Skeletal muscle tissue (tissue), 4 donors: ENCODE results near the gene AFAP1. TPM values are rescaled to one million over a fixed set of nuclear protein-coding genes. Genes with fewer than 3 reads are reported as not detected.

Experiments used
- H3K27ac ChIP-seq: one replicate; pipeline ENCODE4 v1.7.0; 2013; ENCODE audit warnings: mild to moderate bottlenecking, low read depth, low read length, inconsistent platforms
- H3K27me3 ChIP-seq, 3 donors: one replicate each; pipeline ENCODE4 v1.7.0; 2013; ENCODE audit warnings: low read length in 3 of 3; ENCODE audit not compliant: control insufficient read depth in 3 of 3, insufficient read depth in 3 of 3
- H3K36me3 ChIP-seq, 3 donors: one replicate each; pipeline ENCODE4 v1.7.0; 2013; ENCODE audit warnings: low read length in 3 of 3; ENCODE audit not compliant: control insufficient read depth in 3 of 3, insufficient read depth in 3 of 3
- H3K4me1 ChIP-seq, 3 donors: one replicate each; pipeline ENCODE4 v1.7.0; 2013; ENCODE audit warnings: low read length in 3 of 3, mild to moderate bottlenecking in 3 of 3; ENCODE audit not compliant: control insufficient read depth in 3 of 3, insufficient read depth in 3 of 3
- H3K4me3 ChIP-seq, 3 donors: one replicate each; pipeline ENCODE4 v1.7.0; 2013; ENCODE audit warnings: low read length in 3 of 3
- H3K9ac ChIP-seq, 3 donors: one replicate each; pipeline ENCODE4 v1.7.0; 2013; ENCODE audit warnings: low read length in 3 of 3, mild to moderate bottlenecking in 3 of 3, moderate library complexity in 2 of 3, low read depth in 1 of 3
- H3K9me3 ChIP-seq, 3 donors: one replicate each; pipeline ENCODE4 v1.7.0; 2013; ENCODE audit warnings: low read length in 3 of 3; ENCODE audit not compliant: control insufficient read depth in 3 of 3
- total RNA-seq: library from RNA; depleted of rRNA; stranded (reverse); fragments of >200 nt; gene quantifications from one replicate; pipeline ENCODE4 v1.2.3, GENCODE V29; 2014
- donor health status: Osteomylitis.

AFAP1 gene, protein sequence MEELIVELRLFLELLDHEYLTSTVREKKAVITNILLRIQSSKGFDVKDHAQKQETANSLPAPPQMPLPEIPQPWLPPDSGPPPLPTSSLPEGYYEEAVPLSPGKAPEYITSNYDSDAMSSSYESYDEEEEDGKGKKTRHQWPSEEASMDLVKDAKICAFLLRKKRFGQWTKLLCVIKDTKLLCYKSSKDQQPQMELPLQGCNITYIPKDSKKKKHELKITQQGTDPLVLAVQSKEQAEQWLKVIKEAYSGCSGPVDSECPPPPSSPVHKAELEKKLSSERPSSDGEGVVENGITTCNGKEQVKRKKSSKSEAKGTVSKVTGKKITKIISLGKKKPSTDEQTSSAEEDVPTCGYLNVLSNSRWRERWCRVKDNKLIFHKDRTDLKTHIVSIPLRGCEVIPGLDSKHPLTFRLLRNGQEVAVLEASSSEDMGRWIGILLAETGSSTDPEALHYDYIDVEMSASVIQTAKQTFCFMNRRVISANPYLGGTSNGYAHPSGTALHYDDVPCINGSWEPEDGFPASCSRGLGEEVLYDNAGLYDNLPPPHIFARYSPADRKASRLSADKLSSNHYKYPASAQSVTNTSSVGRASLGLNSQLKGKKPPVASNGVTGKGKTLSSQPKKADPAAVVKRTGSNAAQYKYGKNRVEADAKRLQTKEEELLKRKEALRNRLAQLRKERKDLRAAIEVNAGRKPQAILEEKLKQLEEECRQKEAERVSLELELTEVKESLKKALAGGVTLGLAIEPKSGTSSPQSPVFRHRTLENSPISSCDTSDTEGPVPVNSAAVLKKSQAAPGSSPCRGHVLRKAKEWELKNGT
- 29.2 TPM for total RNA-seq

DNA sequence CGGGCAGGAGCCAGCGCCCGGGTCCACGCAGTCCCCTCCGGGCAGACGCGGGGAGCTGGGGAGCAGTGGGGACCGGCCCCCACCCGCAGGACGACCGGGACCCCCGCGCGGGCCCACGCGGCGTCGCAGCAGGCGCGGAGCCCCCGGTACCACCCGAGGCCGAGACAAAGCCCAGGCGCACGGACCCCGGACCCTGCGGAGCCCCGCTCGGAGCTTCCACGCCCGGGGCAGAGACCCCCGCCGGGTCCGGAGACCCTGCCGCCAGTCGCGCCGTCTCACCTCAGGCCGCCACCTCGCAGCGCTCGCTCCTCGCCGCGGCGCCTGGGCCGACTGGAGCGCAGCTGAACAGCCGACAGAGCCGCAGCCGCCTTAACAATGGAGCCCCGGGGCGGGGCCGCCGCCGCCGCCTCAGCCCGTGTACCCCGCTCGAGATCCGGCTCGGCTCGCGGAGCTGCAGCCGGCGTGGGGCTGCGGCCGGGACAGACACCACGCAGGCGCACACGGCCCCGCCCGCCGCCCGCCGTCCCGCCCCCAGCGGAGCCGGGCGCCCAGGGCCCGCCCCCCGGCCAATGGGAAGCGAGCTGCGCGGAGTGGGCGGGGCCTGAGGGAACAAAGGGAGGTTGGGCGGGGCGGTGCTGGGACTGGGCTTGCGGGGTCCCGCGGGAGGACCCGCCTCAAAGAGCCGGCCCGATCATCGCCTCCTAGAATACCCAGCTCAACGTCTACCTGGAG is at the start of gene AFAP1:
AFAP1 (minus strand) TSS at position 485 of the 732 bp plus-strand sequence. CDS start 67,783 bp downstream, outside the sequence.
- peaks cover 7 to 15% (median 9%) of the 10 kb centered on the region in 3 donors for H3K27me3 ChIP-seq

DNA sequence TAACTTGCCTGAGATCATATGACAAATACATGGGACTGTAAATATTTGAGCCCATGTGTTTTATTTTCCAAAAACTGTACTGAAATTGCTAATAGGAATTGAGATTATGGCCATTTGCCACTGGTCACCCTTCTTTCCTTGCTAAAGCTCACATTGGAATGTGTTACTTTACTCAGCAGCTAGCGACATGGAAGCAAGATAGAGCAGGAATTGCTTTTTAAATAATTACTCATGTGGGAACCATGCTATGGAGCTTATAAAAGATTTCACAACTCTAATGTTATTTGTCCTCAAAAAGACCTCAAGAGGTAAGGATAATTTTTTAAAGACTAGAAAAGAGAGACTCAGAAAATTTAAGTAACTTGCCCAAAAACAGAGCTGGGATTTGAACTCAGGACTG is 48.8 kb upstream of the AFAP1 start:
- Histone ChIP-seq H3K9ac (no peak overlapping the region), H3K4me3 (no peak overlapping the region), H3K27ac (no peak overlapping the region), H3K9me3 (no peaks in the 10 kb centered on the region), H3K36me3 (peaks cover 17 to 48% (median 41%) of the 10 kb centered on the region in 3 donors), H3K4me1 (peaks cover 19 to 24% (median 22%) of the 10 kb centered on the region in 3 donors), H3K27me3 (no peaks in the 10 kb centered on the region)

More for the DNA sequence above, at the start of gene AFAP1:
- Histone ChIP-seq H3K36me3 (no peaks in the 10 kb centered on the region), H3K4me1 (peaks cover 10 to 19% (median 16%) of the 10 kb centered on the region in 3 donors), H3K4me3 (peak within 1 kb of the TSS; percentile 68 to 75 (median 73)), H3K9me3 (no peaks in the 10 kb centered on the region), H3K9ac (peak within 1 kb of the TSS; percentile 61 to 75 (median 62)), H3K27ac (peak within 1 kb of the TSS; percentile 70)

DNA sequence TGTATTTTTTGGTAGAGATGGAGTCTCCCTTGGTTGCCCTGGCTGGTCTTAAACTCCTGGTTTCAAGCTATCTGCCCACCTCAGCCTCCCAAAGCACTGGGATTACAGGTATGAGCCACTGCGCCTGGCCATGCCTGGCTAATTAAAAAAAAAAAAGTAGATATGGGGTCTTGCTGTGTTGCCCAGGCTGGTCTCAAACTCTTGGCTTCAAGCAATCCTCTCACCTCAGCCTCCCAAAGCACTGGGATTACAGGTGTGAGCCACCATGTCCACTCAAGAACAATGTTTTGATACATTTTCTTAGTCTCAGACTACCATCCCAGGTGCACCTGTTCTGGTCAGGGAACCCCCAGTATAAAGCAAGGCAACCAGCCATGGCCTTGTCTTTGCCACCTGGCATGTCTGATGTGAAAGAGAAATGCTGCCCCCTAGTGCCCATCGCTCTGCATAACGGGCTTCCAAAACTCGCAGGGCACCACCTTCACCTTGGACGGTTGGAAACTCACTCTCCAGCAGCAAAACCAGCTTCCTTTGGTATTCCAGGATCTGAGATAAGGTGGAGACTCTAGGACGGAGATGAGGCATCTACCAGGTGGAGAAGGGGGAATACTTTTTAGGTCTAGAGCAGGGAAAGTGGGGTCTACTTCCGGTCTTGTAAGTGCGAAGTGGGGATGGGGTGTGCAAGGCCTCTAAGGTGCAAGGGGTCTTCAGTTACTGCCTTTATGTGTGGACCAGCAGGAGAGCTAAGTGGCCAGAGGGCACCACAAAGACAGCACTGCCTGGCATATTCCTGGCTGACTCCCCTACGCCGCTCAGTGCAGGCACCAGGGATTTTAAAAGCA is 47.7 kb upstream of the AFAP1 start:
- H3K9ac ChIP-seq, result no peak overlapping the region
- H3K27ac ChIP-seq, result no peak overlapping the region

DNA sequence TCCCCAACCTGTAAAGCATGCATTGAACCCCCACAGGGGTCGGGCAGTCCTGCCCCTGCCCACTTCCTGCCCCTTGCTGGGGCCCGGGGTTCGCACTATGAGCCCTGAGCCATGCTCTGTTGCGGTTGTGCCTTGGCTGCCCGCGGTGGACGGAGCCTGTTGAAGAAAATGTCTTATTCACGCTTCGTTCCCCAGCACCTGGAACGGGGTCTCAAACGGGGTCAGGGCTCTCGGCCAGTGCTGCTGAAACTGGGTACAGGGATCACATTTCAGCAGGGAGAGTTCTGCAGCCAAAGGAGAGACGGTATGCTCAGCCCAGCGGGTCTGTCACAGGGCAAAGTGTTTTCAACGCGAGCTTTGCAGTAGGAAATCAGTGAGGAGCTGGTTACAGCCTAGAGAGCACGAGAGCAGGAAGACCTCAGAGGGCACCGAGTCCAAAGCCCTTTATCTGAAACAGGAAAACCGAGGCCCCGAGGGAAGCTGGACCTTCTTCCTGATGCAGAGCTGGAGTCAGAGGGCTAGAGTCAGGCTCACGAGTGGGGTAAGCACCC is 46.3 kb upstream of the AFAP1 start:
- peaks cover 28 to 48% (median 42%) of the 10 kb centered on the region in 3 donors for H3K36me3 ChIP-seq
- peak overlapping the region; percentile 23 for H3K27ac ChIP-seq
- peaks cover 19 to 25% (median 24%) of the 10 kb centered on the region in 3 donors for H3K4me1 ChIP-seq
- no peaks in the 10 kb centered on the region for H3K9me3 ChIP-seq
- no peaks in the 10 kb centered on the region for H3K27me3 ChIP-seq
- peak overlapping the region; percentile 32 to 68 (median 61) for H3K9ac ChIP-seq
- H3K4me3 ChIP-seq, result peak overlapping the region in 2 of 3 donors; percentile 2 to 43

More for the DNA sequence above, 47.7 kb upstream of the AFAP1 start:
- H3K9me3 ChIP-seq, result no peaks in the 10 kb centered on the region
- peaks cover 19 to 24% (median 22%) of the 10 kb centered on the region in 3 donors for H3K4me1 ChIP-seq
- H3K36me3 ChIP-seq, result peaks cover 25 to 51% (median 46%) of the 10 kb centered on the region in 3 donors
- no peaks in the 10 kb centered on the region for H3K27me3 ChIP-seq
- no peak overlapping the region for H3K4me3 ChIP-seq

DNA sequence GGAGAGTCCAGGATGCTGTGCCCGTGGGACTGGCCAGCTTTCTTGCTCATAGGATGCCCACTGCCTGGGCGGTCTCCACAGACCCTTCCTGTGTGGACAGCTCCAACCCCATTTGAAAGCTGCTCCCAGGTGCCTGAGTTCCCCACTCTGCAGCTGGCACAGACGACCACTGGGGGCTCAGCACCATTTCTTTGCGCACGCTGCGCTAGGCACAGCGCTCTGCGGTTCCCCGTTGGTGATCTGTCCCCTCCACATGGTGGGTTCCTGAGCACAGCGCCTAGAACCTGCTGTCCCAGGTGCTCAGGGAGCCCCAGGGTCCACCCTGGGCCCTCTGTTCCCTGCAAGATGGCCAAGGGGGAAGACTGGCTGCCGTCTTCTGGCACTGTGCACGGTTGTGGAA is 45.4 kb upstream of the AFAP1 start:
- no peak overlapping the region for H3K9ac ChIP-seq
- H3K4me3 ChIP-seq, result no peak overlapping the region
- no peak overlapping the region for H3K27ac ChIP-seq
- H3K36me3 ChIP-seq, result peaks cover 23 to 42% (median 34%) of the 10 kb centered on the region in 3 donors
- no peaks in the 10 kb centered on the region for H3K9me3 ChIP-seq
- H3K27me3 ChIP-seq, result no peaks in the 10 kb centered on the region
- peaks cover 19 to 25% (median 24%) of the 10 kb centered on the region in 3 donors for H3K4me1 ChIP-seq

DNA sequence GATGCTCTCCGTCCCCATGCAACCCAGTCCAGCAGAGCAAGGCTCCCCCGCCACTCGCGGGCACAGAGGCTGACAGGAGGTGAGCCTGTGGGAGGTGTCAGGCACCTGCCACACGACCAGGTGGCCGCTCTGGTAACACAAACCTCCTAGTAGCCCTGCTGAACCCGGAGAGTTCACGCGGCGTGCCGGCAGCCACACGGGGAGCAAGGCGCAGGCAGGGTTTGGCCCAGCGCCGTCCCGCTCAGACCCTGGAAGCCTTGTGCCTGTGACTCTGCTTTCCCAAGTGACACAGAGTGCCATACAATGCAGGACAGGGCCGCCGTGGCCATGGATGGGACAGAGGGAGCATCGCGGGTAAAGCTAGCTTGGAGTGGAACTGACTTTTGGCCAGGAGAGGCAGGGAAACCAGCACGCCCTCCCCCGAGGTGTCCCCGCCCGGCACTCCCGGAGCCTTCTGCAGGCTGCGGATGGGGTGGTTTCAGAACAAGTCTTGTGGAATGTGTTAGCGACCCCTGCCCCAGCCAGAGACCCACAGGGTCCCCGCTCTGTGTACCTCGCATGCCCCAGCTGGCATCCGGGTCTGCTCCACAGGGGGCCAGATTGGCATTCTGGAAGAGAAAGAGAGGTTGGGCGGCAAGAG is 44.7 kb upstream of the AFAP1 start:
- Histone ChIP-seq H3K9me3 (no peaks in the 10 kb centered on the region), H3K4me3 (no peak overlapping the region), H3K27ac (no peak overlapping the region), H3K9ac (no peak overlapping the region), H3K36me3 (peaks cover 26 to 41% (median 29%) of the 10 kb centered on the region in 3 donors), H3K27me3 (no peaks in the 10 kb centered on the region), H3K4me1 (peaks cover 19 to 25% (median 24%) of the 10 kb centered on the region in 3 donors)

DNA sequence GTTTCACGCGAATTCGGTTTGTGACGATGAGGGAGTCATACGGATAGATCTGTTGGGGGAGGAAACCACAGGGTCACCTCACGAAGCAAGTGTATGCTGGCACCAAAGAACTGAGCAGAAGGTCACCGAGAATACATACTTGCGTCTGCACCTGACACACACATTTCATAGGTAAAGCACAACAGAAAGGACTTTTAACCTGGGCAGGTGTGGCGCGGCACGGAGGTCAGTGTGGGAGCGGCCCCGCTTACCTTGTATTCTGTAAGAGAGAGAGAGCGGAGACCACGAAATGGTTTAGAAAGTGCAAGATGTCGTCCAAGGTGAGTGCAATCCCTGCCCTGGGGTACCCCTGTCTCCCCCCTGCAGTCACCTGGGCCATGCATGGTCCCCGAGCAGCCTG is 43.6 kb upstream of the AFAP1 start:
- H3K36me3 ChIP-seq, result peaks cover 32 to 46% (median 38%) of the 10 kb centered on the region in 3 donors
- no peak overlapping the region for H3K9ac ChIP-seq
- peaks cover 19 to 33% (median 29%) of the 10 kb centered on the region in 3 donors for H3K4me1 ChIP-seq
- no peak overlapping the region for H3K4me3 ChIP-seq
- H3K9me3 ChIP-seq, result no peaks in the 10 kb centered on the region
- no peak overlapping the region for H3K27ac ChIP-seq
- no peaks in the 10 kb centered on the region for H3K27me3 ChIP-seq

DNA sequence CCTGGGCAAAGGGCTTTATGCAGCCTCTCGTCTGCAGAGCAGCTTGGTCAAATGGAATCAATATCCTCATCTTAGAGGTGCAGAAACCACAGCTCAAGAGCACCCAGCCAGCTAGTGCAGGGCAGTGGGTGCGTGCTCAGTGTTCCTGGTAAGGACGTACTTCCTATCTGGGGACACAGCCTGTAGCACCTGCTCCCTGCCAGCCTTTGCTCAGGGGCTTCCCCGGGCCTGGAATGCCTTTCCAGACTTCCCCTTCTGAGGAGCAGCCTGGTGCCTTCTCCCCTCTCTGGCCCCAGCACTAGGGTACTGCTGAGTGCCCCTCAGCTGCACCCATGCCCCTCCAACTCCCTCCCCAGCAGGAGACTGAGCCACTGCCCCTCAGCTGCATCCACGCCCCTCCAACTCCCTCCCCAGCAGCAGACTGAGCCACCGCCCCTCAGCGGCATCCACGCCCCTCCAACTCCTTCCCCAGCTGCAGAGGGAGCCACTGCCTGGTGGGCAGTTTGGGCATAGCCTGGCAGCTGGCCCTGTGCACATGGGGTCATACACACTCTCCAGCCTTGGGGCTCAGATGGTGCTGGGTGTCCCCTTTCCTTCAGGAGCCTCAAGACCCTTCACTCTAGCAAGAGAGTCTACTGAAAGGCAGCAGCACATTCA is 42.2 kb upstream of the AFAP1 start:
- Histone ChIP-seq H3K4me1 (peaks cover 12 to 27% (median 20%) of the 10 kb centered on the region in 3 donors), H3K27me3 (no peaks in the 10 kb centered on the region), H3K9me3 (no peaks in the 10 kb centered on the region), H3K4me3 (no peak overlapping the region), H3K27ac (no peak overlapping the region), H3K36me3 (peaks cover 32 to 48% (median 38%) of the 10 kb centered on the region in 3 donors), H3K9ac (no peak overlapping the region)
